Body of pancreas (tissue), 4 donors: ENCODE data around the gene STX19. TPM values are rescaled to one million over a fixed set of nuclear protein-coding genes. Genes with fewer than 3 reads are reported as not detected.

Experiments used
- ATAC-seq: fragments of 150-250 bp; one replicate; pipeline ENCODE4 v1.9.1; 2016
- DNase-seq, 4 donors: peaks; one replicate each; pipeline ENCODE4 v3.0.0-alpha.2; 2019
- H3K27ac ChIP-seq, 4 donors: fragments of 200-600 bp; sonication (generic); 1 replicate in 3 of 4; 2 replicates in 1 of 4; pipeline versions ENCODE4 v1.5.1 to v1.6.1; 2016 to 2019; ENCODE audit warnings: mild to moderate bottlenecking in 1 of 4, mixed read lengths in 1 of 4, moderate library complexity in 1 of 4
- H3K27me3 ChIP-seq, 2 donors: fragments of 200-600 bp; sonication (generic); one replicate each; pipeline ENCODE4 v1.6.0; 2016; ENCODE audit warnings: mild to moderate bottlenecking in 1 of 2
- H3K36me3 ChIP-seq, 2 donors: fragments of 200-600 bp; sonication (generic); replicated peaks in 1 of 2; 2 replicates each; pipeline ENCODE4 v1.5.1; 2016; ENCODE audit warnings: low read depth in 2 of 2; ENCODE audit not compliant: insufficient read depth in 1 of 2
- H3K4me1 ChIP-seq: fragments of 200-600 bp; sonication (generic); one replicate; pipeline ENCODE4 v1.6.0; 2016
- H3K4me3 ChIP-seq, 2 donors: fragments of 200-600 bp; sonication (generic); 1 replicate in 1 of 2; 2 replicates in 1 of 2; pipeline ENCODE4 v1.5.1; 2016 to 2019
- H3K9me3 ChIP-seq, 3 donors: fragments of 200-600 bp; sonication (generic); 1 replicate in 2 of 3; 2 replicates in 1 of 3; pipeline ENCODE4 v1.5.1; 2016
- CTCF ChIP-seq, 7 experiments: fragments of 450-650 bp in 4 of 7; fragments of 200-600 bp in 3 of 7; sonication (generic) in 3 of 7; IDR thresholded peaks; one replicate each; pipeline ENCODE4 v1.5.1; 2016 to 2019; ENCODE audit warnings: antibody characterized with exemption in 7 of 7
- POLR2A ChIP-seq, 3 donors: fragments of 450-650 bp; IDR thresholded peaks; one replicate each; pipeline ENCODE4 v1.6.1; 2016; ENCODE audit warnings: antibody characterized with exemption in 3 of 3, mild to moderate bottlenecking in 2 of 3
- WGBS, 2 donors: methylation state at CpG; one replicate each; pipeline ENCODE4 v1.1.5; 2017; 5-methylcytosine and 5-hydroxymethylcytosine counted together
- intact Hi-C: fragments of 100-400 bp; cut with DNase I; formaldehyde crosslinking; loops from one replicate; pipeline ENCODE4 v1.15.1; 2023
- total RNA-seq, 2 donors: library from RNA; depleted of rRNA; stranded (reverse); fragments of >200 nt; gene quantifications; one replicate each; pipeline ENCODE4 v1.1.0, GENCODE V29; 2016

Gene STX19
- total RNA-seq, 2 donors from 2014 or later, result 0.66 to 2.1 TPM

DNA sequence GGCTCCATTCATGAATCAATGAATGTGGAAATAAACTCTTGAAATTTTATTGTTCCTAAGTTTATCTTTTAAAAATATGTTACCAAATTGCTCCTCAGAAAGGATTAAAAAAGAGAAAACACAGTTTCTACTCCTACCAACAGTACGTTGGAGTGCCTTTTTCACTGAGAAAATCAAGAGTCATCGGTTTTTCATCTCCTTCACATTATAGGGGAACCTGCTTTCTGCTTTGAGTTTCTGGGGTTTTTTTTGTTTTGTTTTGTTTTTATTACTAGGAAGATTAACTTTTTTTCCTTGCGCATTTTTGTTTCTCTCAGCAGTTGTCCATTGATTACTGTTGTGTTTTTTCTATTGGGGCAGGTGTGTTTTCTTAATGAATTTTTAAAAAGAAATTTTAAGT, 45.0 kb downstream of the STX19 start:
- no peak for TF ChIP-seq POLR2A (IDR thresholded peaks at IDR 0.05)
- TF ChIP-seq CTCF (IDR thresholded peaks at IDR 0.05), result no peak
- H3K27me3 ChIP-seq, result no peaks in the 10 kb centered on the region
- peaks cover 14% of the 10 kb centered on the region for H3K4me1 ChIP-seq
- no peaks in the 10 kb centered on the region for H3K9me3 ChIP-seq
- H3K4me3 ChIP-seq, result no peak overlapping the region
- 88 to 96% methylated on average over 3 of the region's 3 CpGs for WGBS, 2 donors
- DNase-seq, result no peak
- H3K27ac ChIP-seq, result no peak overlapping the region
- no peak for ATAC-seq
- intact Hi-C loops, result no loop called here
- no peaks in the 10 kb centered on the region for H3K36me3 ChIP-seq

GRCh38 chr3:93981649-93982048, 46.7 kb downstream of the STX19 start:
- WGBS, 2 donors, result 97% methylated on average over 13 of the region's 13 CpGs
- H3K36me3 ChIP-seq, result no peaks in the 10 kb centered on the region
- peaks cover 14% of the 10 kb centered on the region for H3K4me1 ChIP-seq
- no peak for DNase-seq
- intact Hi-C loops, result no loop called here
- no peak overlapping the region for H3K27ac ChIP-seq
- H3K4me3 ChIP-seq, result no peak overlapping the region
- no peak for ATAC-seq
- no peaks in the 10 kb centered on the region for H3K27me3 ChIP-seq
- TF ChIP-seq CTCF (IDR thresholded peaks at IDR 0.05), result no peak
- TF ChIP-seq POLR2A (IDR thresholded peaks at IDR 0.05), result no peak
- H3K9me3 ChIP-seq, result no peaks in the 10 kb centered on the region

DNA sequence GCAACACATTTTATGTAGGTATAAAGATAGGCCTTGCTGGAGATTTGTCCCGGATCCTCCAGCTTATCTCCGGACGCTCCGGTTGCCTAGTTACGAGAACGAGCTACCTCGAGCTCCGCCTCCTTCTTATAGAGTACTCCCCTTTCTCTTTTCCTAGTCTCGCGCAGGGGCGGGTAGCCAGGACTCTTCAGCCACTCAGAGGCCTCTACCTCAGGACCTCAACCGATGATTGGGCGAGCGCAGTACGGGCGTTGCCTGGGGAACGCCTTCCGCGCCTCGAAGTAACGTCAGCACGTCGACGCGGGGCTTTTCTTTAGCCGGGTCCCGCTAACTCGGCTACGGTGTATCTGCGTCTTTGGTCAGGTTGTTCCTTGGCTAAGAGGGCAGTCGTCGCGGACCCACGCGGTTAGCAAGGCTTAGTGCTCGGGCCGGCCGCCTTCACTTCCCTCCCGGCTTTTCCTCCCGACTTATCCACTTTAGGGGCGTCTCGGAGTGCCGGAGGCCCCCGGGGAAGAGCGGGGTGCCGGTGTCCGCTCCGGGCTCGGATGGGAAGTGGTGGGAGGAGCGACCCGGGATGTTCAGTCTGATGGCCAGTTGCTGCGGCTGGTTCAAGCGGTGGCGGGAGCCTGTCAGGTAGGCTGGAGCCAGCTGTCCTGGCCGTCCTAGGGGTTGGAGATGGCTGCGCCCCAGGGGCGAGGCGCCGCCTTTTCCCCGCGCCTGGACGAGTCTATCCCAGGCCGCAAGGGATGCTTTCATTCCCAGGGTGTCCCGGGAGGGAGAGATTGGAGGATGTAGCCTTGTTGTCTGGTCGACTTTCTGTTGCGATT, 48.3 kb downstream of the STX19 start, which contains the start of gene ARL13B:
Gene ARL13B (plus strand): TSS at position 306 of the 827 bp plus-strand sequence. CDS start 269 bp downstream, at position 575.
- Histone ChIP-seq H3K27me3 (no peaks in the 10 kb centered on the region), H3K9me3 (no peaks in the 10 kb centered on the region), H3K27ac (peak within 1 kb of the TSS; percentile 75 to 92 (median 85)), H3K4me3 (peak within 1 kb of the TSS; percentile 60 to 86), H3K4me1 (peaks cover 14% of the 10 kb centered on the region), H3K36me3 (no peaks in the 10 kb centered on the region)
- TF ChIP-seq POLR2A (IDR thresholded peaks at IDR 0.05), result peak; percentile 20 to 82 (median 81)
- peak in 1 of 7 experiments; percentile 24 for TF ChIP-seq CTCF (IDR thresholded peaks at IDR 0.05)
- WGBS, 2 donors, result 0% methylated on average over 31 to 66 of the region's 66 CpGs
- DNase-seq (peak; percentile 97 to 99 (median 98)), ATAC-seq (peak; percentile 100)
- intact Hi-C loops, result loop anchor here (10.0 kb wide), 1 partner anchor 85 kb away; the partner anchor contains the start of genes DHFR2 and NSUN3

- peak; percentile 95 for ATAC-seq
- Histone ChIP-seq H3K27me3 (no peaks in the 10 kb centered on the region), H3K9me3 (no peaks in the 10 kb centered on the region), H3K27ac (peak within 1 kb of the TSS; percentile 4 to 80 (median 61)), H3K4me3 (peak within 1 kb of the TSS in 1 of 2 donors; percentile 30), H3K4me1 (peaks cover 11% of the 10 kb centered on the region), H3K36me3 (no peaks in the 10 kb centered on the region)
- intact Hi-C loops, result loop anchor here (10.0 kb wide), 1 partner anchor 91 kb away; the partner anchor contains the start of genes DHFR2 and NSUN3
- WGBS, 2 donors, result 0 to 5% methylated on average over 7 to 47 of the region's 53 CpGs
- TF ChIP-seq CTCF (IDR thresholded peaks at IDR 0.05) (no peak), POLR2A (IDR thresholded peaks at IDR 0.05) (peak; percentile 14 to 35 (median 22))
- DNase-seq, result peak; percentile 66 to 82 (median 73)
Observed at GRCh38 chr3:93973131-93974126, 55.0 kb downstream of the STX19 start, which contains the start of gene PROS1. Gene PROS1, minus strand, starts transcription at chr3:93973896. Its CDS starts 147 bp downstream, at chr3:93973749.
